GM18907 (cell line): Measurements from ENCODE around the gene GLCE.
"Not testable (repeated sequence)": the region's sequence is repeated elsewhere in the genome, so short reads cannot be mapped to it uniquely, and the experiment has no call there.

Source experiments
- ATAC-seq: cut with Tn5 transposase; IDR thresholded peaks from one replicate; pipeline ENCODE4 v1.9.1; 2021; ENCODE audit warnings: mild to moderate bottlenecking, moderate library complexity; ENCODE audit not compliant: unreplicated experiment

The GLCE gene

GRCh38 chr15:69293741-69294615 is 133.5 kb downstream of the GLCE start:
- ATAC-seq, result no peak

- no peak for ATAC-seq
These were observed 136.2 kb downstream of the GLCE start for GRCh38 chr15:69296606-69297005.

DNA sequence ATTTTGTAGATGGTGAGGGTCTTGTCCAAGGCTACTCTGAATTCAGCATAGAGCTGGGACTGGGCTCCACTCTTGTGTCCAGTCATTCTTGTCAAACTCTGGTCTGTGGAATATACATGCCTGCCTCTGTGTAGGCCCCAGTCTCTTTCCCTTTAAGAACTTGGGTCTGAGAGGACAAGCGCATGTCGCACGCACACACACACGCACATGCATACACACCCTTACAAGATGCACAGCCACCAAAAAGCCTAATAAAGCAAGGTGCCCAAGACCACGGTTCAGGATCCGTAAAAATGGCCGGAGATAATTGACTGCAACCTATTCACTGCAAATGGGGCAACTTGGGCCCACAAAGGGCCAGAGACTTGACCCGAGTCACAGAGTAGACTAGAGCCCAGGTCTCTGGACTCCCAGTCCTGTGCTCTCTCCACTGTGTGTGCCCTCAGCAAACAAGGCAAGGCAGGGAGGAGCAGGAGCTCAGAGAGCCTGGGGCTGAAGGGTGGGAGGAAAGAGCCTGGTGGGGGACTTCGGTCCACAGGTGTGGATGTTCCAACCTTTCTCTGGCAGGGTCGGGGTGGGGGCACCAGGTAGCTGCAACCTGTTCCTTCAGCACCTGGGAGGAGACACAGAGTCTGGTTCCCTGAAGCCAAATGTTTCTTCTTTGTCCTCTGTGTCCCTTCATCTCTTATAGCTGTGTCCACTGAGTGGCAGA is 137.4 kb downstream of the GLCE start:
- no peak for ATAC-seq

- no peak for ATAC-seq
These were observed 137.9 kb downstream of the GLCE start for GRCh38 chr15:69298354-69298696.

DNA sequence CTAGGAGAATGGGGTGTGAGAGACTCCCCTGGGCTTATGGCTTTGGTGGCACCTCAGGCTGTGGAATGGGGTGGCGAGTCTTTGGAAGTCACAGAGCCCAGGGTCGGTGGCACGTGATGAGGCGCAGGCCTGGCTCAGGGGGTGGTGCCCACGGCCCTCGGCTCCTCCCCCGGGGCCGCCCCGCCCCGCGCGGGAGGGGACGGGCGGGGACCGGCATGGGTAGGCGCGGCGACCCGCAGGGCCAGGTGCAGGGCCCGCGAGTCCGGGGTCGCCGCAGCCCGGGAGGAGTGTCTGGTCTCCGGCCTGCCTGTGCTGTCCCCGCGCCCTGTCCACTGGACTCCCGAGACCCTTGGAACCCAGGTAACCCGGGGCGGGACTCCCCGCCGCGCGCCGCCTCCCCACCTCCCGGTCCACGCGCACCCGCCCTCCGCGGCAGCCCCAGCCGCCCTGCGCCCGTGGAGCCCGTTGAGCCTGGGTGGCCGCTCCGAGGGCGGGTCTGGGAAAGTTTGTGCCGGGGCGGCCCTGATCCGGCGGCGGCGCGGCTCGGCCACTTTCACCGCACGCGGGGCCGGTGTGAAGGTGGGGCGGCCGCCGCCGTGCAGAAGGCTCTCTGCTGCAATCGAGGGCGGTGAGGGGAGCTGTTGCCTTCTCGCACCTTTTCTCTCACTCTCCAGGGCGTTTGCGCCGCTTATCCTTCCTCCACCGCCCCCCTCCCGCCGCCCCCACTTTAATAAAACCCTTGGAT is 138.4 kb downstream of the GLCE start, which contains the start of gene PAQR5:
PAQR5 (plus strand) TSS at position 216 of the 745 bp plus-strand sequence. CDS start 61,169 bp downstream, outside the sequence.
- no peak for ATAC-seq

DNA sequence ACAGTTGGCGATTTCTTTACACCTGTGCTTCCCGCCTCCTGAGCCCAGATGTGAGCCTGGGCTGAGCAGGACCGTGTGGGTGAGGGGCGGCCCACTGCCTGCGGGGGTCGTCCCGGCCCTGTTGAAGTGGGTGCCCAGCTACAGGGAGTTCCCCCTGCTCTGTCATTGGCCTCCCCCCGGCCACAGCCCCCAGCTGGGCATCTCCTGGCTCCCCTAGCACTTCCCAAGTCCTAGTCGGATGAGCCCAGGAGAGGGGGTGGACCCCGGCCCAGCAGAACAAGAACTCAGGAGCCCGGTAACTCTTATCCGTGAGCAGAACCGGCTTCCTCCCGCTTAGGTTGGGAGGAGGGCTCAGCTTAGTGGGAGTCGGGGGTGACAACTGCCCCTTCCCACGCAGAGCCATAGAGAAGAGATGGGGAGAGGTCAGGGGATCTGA is 139.0 kb downstream of the GLCE start:
- no peak for ATAC-seq

DNA sequence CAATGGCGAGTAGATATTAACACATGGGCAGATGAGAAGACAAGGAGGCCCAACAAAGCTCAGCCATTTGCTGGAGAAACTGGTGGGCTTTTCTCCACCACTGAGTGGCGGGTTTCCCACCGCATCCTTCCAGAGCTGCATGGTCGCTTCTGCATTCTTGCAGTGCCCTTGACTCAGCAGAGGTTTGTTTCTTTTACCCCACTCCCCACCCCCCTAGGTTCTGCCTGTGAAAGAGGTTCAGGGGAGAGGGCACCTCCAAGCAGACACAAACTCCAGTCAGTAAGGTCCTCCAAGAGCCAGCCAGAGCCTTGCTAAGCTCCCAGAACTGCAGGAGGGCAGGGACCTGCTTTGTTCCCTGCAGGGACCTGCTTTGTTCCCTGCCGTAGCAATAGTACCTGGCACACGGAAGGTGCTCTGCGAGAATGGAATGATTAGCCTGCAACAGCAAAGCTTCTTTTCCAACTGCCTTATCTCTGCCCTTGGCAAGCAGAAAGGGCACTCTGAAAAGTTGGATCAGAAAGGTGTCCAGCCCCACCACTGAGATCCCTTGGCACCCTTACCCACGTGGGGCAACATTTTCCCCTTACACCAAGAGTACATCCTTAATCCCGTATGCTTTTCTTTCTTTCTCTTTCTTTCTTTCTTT is 139.6 kb downstream of the GLCE start:
- no peak for ATAC-seq

GRCh38 chr15:69301101-69301500 is 140.7 kb downstream of the GLCE start:
- ATAC-seq, result not testable (repeated sequence)

- ATAC-seq, result not testable (repeated sequence)
These were observed 141.7 kb downstream of the GLCE start for GRCh38 chr15:69302087-69302486.

- no peak for ATAC-seq
These were observed 142.5 kb downstream of the GLCE start for GRCh38 chr15:69302929-69303328.

GRCh38 chr15:69303337-69304181 is 143.1 kb downstream of the GLCE start:
- ATAC-seq, result no peak

DNA sequence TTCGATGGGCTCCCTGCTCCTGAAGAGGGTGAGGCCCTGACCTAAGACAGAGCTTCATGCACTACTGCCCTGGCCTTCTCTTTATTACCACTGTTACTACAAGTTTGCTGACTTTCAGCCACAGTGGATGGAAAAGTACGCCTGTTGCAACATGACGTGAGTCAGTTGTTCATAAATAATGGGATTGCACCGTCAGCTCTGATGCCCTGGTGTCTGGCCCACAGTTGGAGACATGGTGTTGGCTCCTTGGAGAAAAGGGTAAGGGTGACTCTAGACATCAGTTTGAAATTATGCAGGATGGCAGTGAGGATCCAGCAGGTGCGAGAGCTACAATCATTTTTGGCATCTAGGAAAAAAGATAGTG is 143.7 kb downstream of the GLCE start:
- no peak for ATAC-seq

DNA sequence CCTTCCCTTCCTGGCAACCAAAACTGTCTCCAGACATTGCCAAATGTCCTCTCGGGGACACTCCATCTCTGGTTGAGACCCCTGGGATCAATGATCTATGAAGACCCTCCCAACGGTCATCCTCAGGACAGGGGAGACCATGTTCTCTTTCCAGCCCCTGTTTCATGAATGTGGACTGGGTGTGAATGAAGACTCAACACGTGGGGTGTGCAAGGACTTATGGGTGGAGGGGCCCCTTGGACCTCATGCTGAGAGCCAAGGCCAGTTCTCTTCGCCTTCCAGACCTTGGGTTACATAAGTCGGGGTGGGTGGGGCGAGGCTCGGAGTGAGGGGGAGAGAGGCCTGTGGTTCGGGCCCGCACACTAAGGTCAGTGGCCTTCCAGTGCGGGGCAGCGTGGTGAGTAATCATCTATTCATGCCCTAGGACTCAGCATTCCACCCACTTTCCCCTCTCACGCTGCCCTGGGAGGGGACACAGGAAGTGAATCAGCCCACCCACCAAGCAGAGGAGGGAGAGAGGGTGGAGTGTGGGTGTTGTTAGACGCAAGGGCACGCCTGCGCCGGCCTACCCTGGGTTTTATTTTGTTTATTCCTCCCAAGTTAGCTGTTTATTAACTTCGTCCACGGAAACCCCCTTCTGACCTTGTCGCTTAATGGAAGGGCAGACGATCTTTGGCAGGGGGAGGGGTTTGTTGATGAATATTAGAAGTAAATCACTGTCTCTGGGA is 144.9 kb downstream of the GLCE start:
- no peak for ATAC-seq

DNA sequence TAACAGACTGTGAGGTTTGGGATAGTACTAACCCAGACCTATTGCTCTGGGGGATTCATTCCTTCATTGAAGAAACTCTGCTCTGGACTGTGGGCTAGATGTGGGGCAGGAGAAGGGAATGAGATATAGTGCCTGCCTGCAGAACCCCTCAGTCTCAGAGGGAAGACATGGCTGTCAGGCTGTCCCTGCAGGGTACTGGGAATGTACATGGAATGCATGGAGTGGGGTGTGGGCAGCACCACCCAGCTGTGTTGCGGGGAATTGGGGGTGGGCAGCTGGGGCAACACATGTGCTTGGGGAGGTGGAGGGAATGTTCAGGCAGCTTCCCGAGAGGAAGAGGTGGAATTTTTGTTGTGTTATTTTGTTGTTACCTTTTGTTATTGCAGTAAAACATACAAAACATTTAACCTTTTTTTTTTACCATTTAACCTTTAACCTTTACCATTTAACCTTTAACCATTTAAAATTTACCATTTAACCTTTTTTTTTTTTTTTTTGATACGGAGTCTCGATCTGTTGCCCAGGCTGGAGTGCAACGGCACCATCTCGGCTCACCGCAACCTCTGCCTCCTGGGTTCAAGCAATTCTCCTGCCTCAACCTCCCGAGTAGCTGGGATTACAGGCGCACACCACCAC is 145.6 kb downstream of the GLCE start:
- no peak for ATAC-seq

DNA sequence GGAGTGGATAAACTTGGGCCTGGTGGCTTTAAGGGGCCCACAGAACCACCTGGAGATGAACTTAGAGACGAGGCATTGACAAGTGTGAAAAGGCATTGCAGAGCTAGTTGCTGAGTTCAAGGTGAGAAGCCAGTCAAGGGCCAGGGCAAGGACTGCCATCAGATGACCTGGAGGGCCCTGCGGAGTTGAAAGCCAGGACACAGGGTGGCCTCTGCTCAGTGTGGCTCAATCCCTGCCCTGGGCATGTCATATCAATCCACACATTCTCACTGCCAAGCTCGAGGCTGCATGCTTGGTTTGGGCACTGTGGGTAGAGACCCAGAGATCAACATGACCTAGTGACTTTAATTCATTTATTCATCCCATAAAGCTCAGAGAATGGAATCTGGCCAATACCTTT is 147.5 kb downstream of the GLCE start:
- ATAC-seq, result no peak

DNA sequence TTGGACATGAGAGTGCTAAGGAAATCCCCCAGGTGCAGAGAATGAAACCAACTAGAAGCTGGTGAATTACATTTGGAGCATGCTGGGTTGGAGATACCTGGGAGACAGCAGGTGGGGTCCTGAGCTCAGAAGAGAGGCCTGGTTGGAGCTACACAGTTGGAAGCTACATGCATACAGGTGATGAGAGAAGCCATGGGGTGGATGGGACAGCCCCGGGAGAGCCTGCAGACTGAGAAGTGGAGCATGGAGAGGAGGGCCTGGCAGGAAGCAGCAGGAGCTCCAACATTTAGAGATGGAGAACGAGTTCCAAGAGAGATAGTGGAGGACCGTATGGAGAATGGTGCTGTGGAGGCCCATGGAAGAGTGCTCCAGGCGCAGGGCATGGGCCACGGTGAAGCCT is 148.5 kb downstream of the GLCE start:
- no peak for ATAC-seq

DNA sequence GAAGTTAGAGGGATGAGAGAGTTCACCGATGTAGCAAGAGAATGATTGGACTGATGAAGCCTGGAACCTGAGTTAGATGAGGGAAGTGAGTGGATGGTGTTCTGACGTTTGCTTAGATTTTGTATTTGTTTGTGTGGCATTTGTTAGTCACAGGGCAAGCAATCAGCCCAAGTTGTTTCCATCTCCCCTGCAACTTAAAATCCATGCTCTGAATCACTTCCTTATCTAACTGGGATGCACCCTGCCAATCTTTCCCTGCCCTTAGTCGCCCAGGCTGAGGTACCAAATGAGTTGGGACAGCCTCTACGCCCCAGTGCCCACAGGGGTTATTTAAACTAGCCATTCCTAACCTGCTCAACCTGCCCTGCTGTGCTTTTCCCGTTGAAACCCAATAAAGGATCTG is 150.9 kb downstream of the GLCE start:
- ATAC-seq, result no peak

- no peak for ATAC-seq
These were observed 153.1 kb downstream of the GLCE start for GRCh38 chr15:69313432-69314000.

GRCh38 chr15:69314131-69314530 is 153.7 kb downstream of the GLCE start:
- no peak for ATAC-seq
